Progenitor cell of endocrine pancreas (in vitro differentiated cells): ENCODE data around the gene MX1. TPM values are rescaled to one million over a fixed set of nuclear protein-coding genes. Genes with fewer than 3 reads are reported as not detected.

Experiments
- DNase-seq: peaks from one replicate; pipeline ENCODE4 v3.0.0; 2021; ENCODE audit warnings: low spot score; ENCODE audit not compliant: unreplicated experiment
- H3K27ac Mint-ChIP-seq: 2 replicates; pipeline ENCODE4 v1.8.0; 2021; ENCODE audit warnings: mild to moderate bottlenecking, moderate library complexity, mixed read lengths
- H3K27me3 Mint-ChIP-seq: 2 replicates; pipeline ENCODE4 v1.8.0; 2021; ENCODE audit warnings: mixed read lengths
- H3K36me3 Mint-ChIP-seq: 2 replicates; pipeline ENCODE4 v1.8.0; 2022; ENCODE audit warnings: mixed read lengths; ENCODE audit not compliant: insufficient read depth
- H3K4me1 Mint-ChIP-seq: 2 replicates; pipeline ENCODE4 v1.8.0; 2021; ENCODE audit warnings: low read depth, mixed read lengths
- H3K4me3 Mint-ChIP-seq: 2 replicates; pipeline ENCODE4 v1.8.0; 2021; ENCODE audit warnings: low read depth, mild to moderate bottlenecking, moderate library complexity, mixed read lengths
- H3K9me3 Mint-ChIP-seq: 2 replicates; pipeline ENCODE4 v1.8.0; 2021; ENCODE audit warnings: low read depth, mixed read lengths
- CTCF ChIP-seq: fragments of 200-600 bp; sonication (generic); IDR thresholded peaks from one replicate; pipeline ENCODE4 v1.5.0; 2021; ENCODE audit warnings: antibody characterized with exemption, mild to moderate bottlenecking; ENCODE audit not compliant: unreplicated experiment
- total RNA-seq: library from RNA; stranded (reverse); gene quantifications from 2 replicates; pipeline ENCODE4 v1.2.1, GENCODE V29; 2021

MX1 gene
- total RNA-seq, 1 donor from 2014 or later = 2.1 TPM

GRCh38 chr21:41482301-41482700, 56.3 kb downstream of the MX1 start:
- H3K4me3 Mint-ChIP-seq = no peak overlapping the region

GRCh38 chr21:41482980-41483379, 56.9 kb downstream of the MX1 start:
- DNase-seq = no peak
- Mint-ChIP-seq H3K9me3 (no peaks in the 10 kb centered on the region), H3K4me3 (no peak overlapping the region), H3K36me3 (peaks cover 19% of the 10 kb centered on the region), H3K4me1 (peaks cover 11% of the 10 kb centered on the region), H3K27me3 (no peaks in the 10 kb centered on the region), H3K27ac (no peak overlapping the region)
- TF ChIP-seq CTCF = no peak

More at GRCh38 chr21:41482301-41482700, 56.3 kb downstream of the MX1 start:
- H3K9me3 Mint-ChIP-seq = no peaks in the 10 kb centered on the region
- H3K27me3 Mint-ChIP-seq = no peaks in the 10 kb centered on the region
- peaks cover 18% of the 10 kb centered on the region for H3K4me1 Mint-ChIP-seq
- H3K36me3 Mint-ChIP-seq = peaks cover 23% of the 10 kb centered on the region
- no peak for TF ChIP-seq CTCF
- no peak for DNase-seq
- no peak overlapping the region for H3K27ac Mint-ChIP-seq

GRCh38 chr21:41483415-41483814, 57.4 kb downstream of the MX1 start:
- no peak overlapping the region for H3K27ac Mint-ChIP-seq
- peaks cover 7% of the 10 kb centered on the region for H3K4me1 Mint-ChIP-seq
- H3K36me3 Mint-ChIP-seq = peaks cover 19% of the 10 kb centered on the region
- no peak for DNase-seq
- H3K27me3 Mint-ChIP-seq = no peaks in the 10 kb centered on the region
- no peak overlapping the region for H3K4me3 Mint-ChIP-seq
- TF ChIP-seq CTCF = no peak
- no peaks in the 10 kb centered on the region for H3K9me3 Mint-ChIP-seq

GRCh38 chr21:41483973-41484372, 57.9 kb downstream of the MX1 start:
- Mint-ChIP-seq H3K4me3 (no peak overlapping the region), H3K9me3 (no peaks in the 10 kb centered on the region), H3K4me1 (peaks cover 3% of the 10 kb centered on the region), H3K27me3 (no peaks in the 10 kb centered on the region), H3K36me3 (peaks cover 21% of the 10 kb centered on the region), H3K27ac (no peak overlapping the region)
- no peak for TF ChIP-seq CTCF
- DNase-seq = no peak

- no peak overlapping the region for H3K4me3 Mint-ChIP-seq
- DNase-seq = no peak
- H3K27me3 Mint-ChIP-seq = no peaks in the 10 kb centered on the region
- H3K27ac Mint-ChIP-seq = no peak overlapping the region
- no peak for TF ChIP-seq CTCF
- H3K9me3 Mint-ChIP-seq = no peaks in the 10 kb centered on the region
- peaks cover 3% of the 10 kb centered on the region for H3K4me1 Mint-ChIP-seq
- H3K36me3 Mint-ChIP-seq = peaks cover 23% of the 10 kb centered on the region
Observed at GRCh38 chr21:41487082-41487481, 61.0 kb downstream of the MX1 start.
